ENCODE measurements around the gene PCDHGA1.

GRCh38 chr5:141355641-141356040, 25.3 kb downstream of the PCDHGA1 start:
- TF ChIP-seq, protein P1, sequence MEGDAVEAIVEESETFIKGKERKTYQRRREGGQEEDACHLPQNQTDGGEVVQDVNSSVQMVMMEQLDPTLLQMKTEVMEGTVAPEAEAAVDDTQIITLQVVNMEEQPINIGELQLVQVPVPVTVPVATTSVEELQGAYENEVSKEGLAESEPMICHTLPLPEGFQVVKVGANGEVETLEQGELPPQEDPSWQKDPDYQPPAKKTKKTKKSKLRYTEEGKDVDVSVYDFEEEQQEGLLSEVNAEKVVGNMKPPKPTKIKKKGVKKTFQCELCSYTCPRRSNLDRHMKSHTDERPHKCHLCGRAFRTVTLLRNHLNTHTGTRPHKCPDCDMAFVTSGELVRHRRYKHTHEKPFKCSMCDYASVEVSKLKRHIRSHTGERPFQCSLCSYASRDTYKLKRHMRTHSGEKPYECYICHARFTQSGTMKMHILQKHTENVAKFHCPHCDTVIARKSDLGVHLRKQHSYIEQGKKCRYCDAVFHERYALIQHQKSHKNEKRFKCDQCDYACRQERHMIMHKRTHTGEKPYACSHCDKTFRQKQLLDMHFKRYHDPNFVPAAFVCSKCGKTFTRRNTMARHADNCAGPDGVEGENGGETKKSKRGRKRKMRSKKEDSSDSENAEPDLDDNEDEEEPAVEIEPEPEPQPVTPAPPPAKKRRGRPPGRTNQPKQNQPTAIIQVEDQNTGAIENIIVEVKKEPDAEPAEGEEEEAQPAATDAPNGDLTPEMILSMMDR (IDR thresholded peaks at IDR 0.05; ENCODE audit: low read length): no peak
- no peak for TF ChIP-seq EZH2phosphoT487 (IDR thresholded peaks at IDR 0.05; ENCODE audit: low read length)
- TF ChIP-seq EZH2 (optimal IDR thresholded peaks at IDR 0.05; ENCODE audit: low read depth, low read length): no peak
